PC-3 (cell line): ENCODE results near the gene TRIM58. TPM values are rescaled to one million over a fixed set of nuclear protein-coding genes. Genes with fewer than 3 reads are reported as not detected.

Experiments
- ATAC-seq: fragments of 200-7000 bp; cut with Tn5 transposase; 2 replicates; pipeline ENCODE4 v1.9.1; 2020; ENCODE audit warnings: mild to moderate bottlenecking, moderate library complexity
- BruUV-seq: library from RNA; stranded (reverse); fragments of 400-500 nt; replicated peaks from 2 replicates; lab custom pipeline; 2021; lab: Mats Ljungman, UMichigan
- CTCF ChIA-PET: fragments of 300-600 bp; sonication (Branson Sonifier 250); formaldehyde crosslinking; loops from one replicate; lab custom pipeline; 2022; ENCODE audit warnings: antibody characterized with exemption; lab: Charles Lee
- POLR2A ChIA-PET: fragments of 300-600 bp; sonication (Branson Sonifier 250); formaldehyde crosslinking; loops from one replicate; lab custom pipeline; 2022; ENCODE audit warnings: antibody characterized with exemption; ENCODE audit not compliant: unreplicated experiment; lab: Charles Lee
- DNase-seq: peaks from one replicate; pipeline ENCODE4 v3.0.0-alpha.2; 2015
- H2AFZ ChIP-seq: fragments of 300-600 bp; sonication (generic); 2 replicates; pipeline ENCODE4 v1.6.0; 2016; ENCODE audit warnings: antibody characterized with exemption, low read length
- H3F3A ChIP-seq: fragments of 300-600 bp; sonication (generic); one replicate; pipeline ENCODE4 v1.6.0; 2017; ENCODE audit warnings: antibody characterized with exemption, low read length, control low read depth, mild to moderate bottlenecking; ENCODE audit not compliant: unreplicated experiment
- H3K27ac ChIP-seq: fragments of 300-600 bp; sonication (generic); 2 replicates; pipeline ENCODE4 v1.5.1; 2016; ENCODE audit warnings: mild to moderate bottlenecking, low read length
- H3K27me3 ChIP-seq: fragments of 300-600 bp; sonication (generic); 2 replicates; pipeline ENCODE4 v1.6.1; 2016; ENCODE audit warnings: low read length, mixed read lengths
- H3K36me3 ChIP-seq: fragments of 300-600 bp; sonication (generic); 2 replicates; pipeline ENCODE4 v1.6.1; 2016; ENCODE audit warnings: low read depth, mixed run types, low read length, mixed read lengths
- H3K4me1 ChIP-seq: fragments of 300-600 bp; sonication (generic); 2 replicates; pipeline ENCODE4 v1.5.1; 2016; ENCODE audit warnings: low read length; ENCODE audit not compliant: insufficient read depth
- H3K4me2 ChIP-seq: fragments of 300-600 bp; sonication (generic); 2 replicates; pipeline ENCODE4 v1.6.0; 2016; ENCODE audit warnings: low read length
- H3K4me3 ChIP-seq: fragments of 300-600 bp; sonication (generic); 2 replicates; pipeline ENCODE4 v1.5.1; 2016; ENCODE audit warnings: mild to moderate bottlenecking, low read length, mixed read lengths
- H3K79me2 ChIP-seq: fragments of 300-600 bp; sonication (generic); 2 replicates; pipeline ENCODE4 v1.6.1; 2017; ENCODE audit warnings: low read length, mixed read lengths
- H3K9ac ChIP-seq: fragments of 300-600 bp; sonication (generic); 2 replicates; pipeline ENCODE4 v1.6.0; 2016; ENCODE audit warnings: mild to moderate bottlenecking, low read length
- H3K9me2 ChIP-seq: fragments of 300-600 bp; sonication (generic); replicated peaks from 2 replicates; pipeline ENCODE4 v1.6.1; 2016; ENCODE audit warnings: mixed run types, low read length, mixed read lengths
- H3K9me3 ChIP-seq: fragments of 300-600 bp; sonication (generic); 2 replicates; pipeline ENCODE4 v1.6.1; 2016; ENCODE audit warnings: low read length, mixed read lengths
- H4K20me1 ChIP-seq: fragments of 300-600 bp; sonication (generic); 2 replicates; pipeline ENCODE4 v1.6.1; 2016; ENCODE audit warnings: low read length, mixed read lengths
- CTCF ChIP-seq: fragments of 300-600 bp; sonication (generic); conservative IDR thresholded peaks from 2 replicates; pipeline ENCODE4 v1.5.1; 2017; ENCODE audit warnings: antibody characterized with exemption, low read depth, mild to moderate bottlenecking, low read length
- EZH2 ChIP-seq: fragments of 300-600 bp; sonication (generic); IDR thresholded peaks from one replicate; pipeline ENCODE4 v1.6.1; 2017; ENCODE audit warnings: antibody characterized with exemption, mild to moderate bottlenecking, low read length; ENCODE audit not compliant: unreplicated experiment
- EZH2phosphoT487 ChIP-seq: fragments of 300-600 bp; sonication (generic); IDR thresholded peaks from 2 replicates; pipeline ENCODE4 v1.6.1; 2018; ENCODE audit warnings: mild to moderate bottlenecking, antibody characterized with exemption, low read length, borderline replicate concordance
- intact Hi-C: fragments of 100-400 bp; cut with micrococcal nuclease; formaldehyde crosslinking; loops from 2 replicates; pipeline ENCODE4 v1.9.0; 2023
- total RNA-seq: library from RNA; depleted of rRNA; stranded (reverse); fragments of >200 nt; gene quantifications from 2 replicates; pipeline ENCODE4 v1.2.3, GENCODE V29; 2014

TRIM58 gene
- total RNA-seq, 1 experiment from 2014 or later = 22.7 TPM

- Histone ChIP-seq H3K4me3 (no peak overlapping the region), H3K9ac (no peak overlapping the region), H3K4me2 (no peak overlapping the region), H3K9me3 (no peaks in the 10 kb centered on the region), H2AFZ (no peak overlapping the region), H3K27me3 (no peaks in the 10 kb centered on the region), H3K4me1 (peaks cover 12% of the 10 kb centered on the region), H4K20me1 (no peaks in the 10 kb centered on the region), H3F3A (no peaks in the 10 kb centered on the region), H3K9me2 (no peaks in the 10 kb centered on the region), H3K27ac (no peak overlapping the region), H3K79me2 (no peaks in the 10 kb centered on the region), H3K36me3 (no peaks in the 10 kb centered on the region)
- CTCF ChIA-PET = no interaction called here
- no peak for ATAC-seq
- POLR2A ChIA-PET = no interaction called here
- no peak for TF ChIP-seq CTCF
- TF ChIP-seq EZH2 = no peak
- no peak for DNase-seq
- no TSS peak for BruUV-seq
- intact Hi-C loops = loop anchor here (2.0 kb wide), 1 partner anchor 20 kb away; no protein-coding TSS in a partner anchor
Observed at GRCh38 chr1:247848346-247848745, 8.6 kb upstream of the TRIM58 start.

- intact Hi-C loops = loop anchor here (1.0 to 2.0 kb wide), 2 partner anchors 8 to 21 kb away; partner anchors contain the start of gene TRIM58
- Histone ChIP-seq H3F3A (no peaks in the 10 kb centered on the region), H2AFZ (no peak overlapping the region), H3K27me3 (no peaks in the 10 kb centered on the region), H3K4me2 (peak overlapping the region; percentile 51), H4K20me1 (no peaks in the 10 kb centered on the region), H3K4me1 (peaks cover 19% of the 10 kb centered on the region), H3K27ac (0 out of 2 replicates have a peak overlapping the region, but pooled peaks have one; percentile 3), H3K36me3 (no peaks in the 10 kb centered on the region), H3K9ac (no peak overlapping the region), H3K4me3 (no peak overlapping the region), H3K9me3 (no peaks in the 10 kb centered on the region), H3K9me2 (no peaks in the 10 kb centered on the region), H3K79me2 (no peaks in the 10 kb centered on the region)
- TF ChIP-seq CTCF (no peak), EZH2 (no peak), EZH2phosphoT487 (no peak)
- ATAC-seq (peak; percentile 90), DNase-seq (peak; percentile 97)
- ChIA-PET POLR2A (no interaction called here), CTCF (no interaction called here)
- BruUV-seq = no TSS peak
Observed at GRCh38 chr1:247849616-247850015, 7.4 kb upstream of the TRIM58 start.

- ChIA-PET CTCF (no interaction called here), POLR2A (no interaction called here)
- Histone ChIP-seq H3K4me3 (no peak overlapping the region), H3K27me3 (no peaks in the 10 kb centered on the region), H3K9ac (no peak overlapping the region), H2AFZ (no peak overlapping the region), H3K27ac (no peak overlapping the region), H3K9me2 (no peaks in the 10 kb centered on the region), H3K9me3 (no peaks in the 10 kb centered on the region), H3K79me2 (peaks cover 23% of the 10 kb centered on the region), H3F3A (no peaks in the 10 kb centered on the region), H3K36me3 (no peaks in the 10 kb centered on the region), H3K4me2 (no peak overlapping the region), H3K4me1 (peaks cover 32% of the 10 kb centered on the region), H4K20me1 (0 out of 2 replicates have a peak, but pooled peaks cover 4% of the 10 kb centered on the region)
- TF ChIP-seq EZH2 = no peak
- no peak for TF ChIP-seq CTCF
- no peak for TF ChIP-seq EZH2phosphoT487
- ATAC-seq (no peak), DNase-seq (no peak)
- no TSS peak for BruUV-seq
- intact Hi-C loops = loop anchor here (5.0 kb wide), 2 partner anchors 108 to 278 kb away; partner anchors contain the start of gene OR14A2
Observed at GRCh38 chr1:247854899-247855545, 2.0 kb upstream of the TRIM58 start.
